Stimulated activated CD4-positive, alpha-beta T cell treated with anti-CD3 and anti-CD28 coated beads, Interleukin-2, amount 100 ng/mL, for 24 hours (primary cell): ENCODE results near the gene TMEM200B.
"Not testable (repeated sequence)": the region's sequence is repeated elsewhere in the genome, so short reads cannot be mapped to it uniquely, and the experiment has no call there.

Experiments
- DNase-seq, 2 donors: peaks; one replicate each; pipeline ENCODE4 v3.0.0-alpha.2; 2020

Gene TMEM200B

DNA sequence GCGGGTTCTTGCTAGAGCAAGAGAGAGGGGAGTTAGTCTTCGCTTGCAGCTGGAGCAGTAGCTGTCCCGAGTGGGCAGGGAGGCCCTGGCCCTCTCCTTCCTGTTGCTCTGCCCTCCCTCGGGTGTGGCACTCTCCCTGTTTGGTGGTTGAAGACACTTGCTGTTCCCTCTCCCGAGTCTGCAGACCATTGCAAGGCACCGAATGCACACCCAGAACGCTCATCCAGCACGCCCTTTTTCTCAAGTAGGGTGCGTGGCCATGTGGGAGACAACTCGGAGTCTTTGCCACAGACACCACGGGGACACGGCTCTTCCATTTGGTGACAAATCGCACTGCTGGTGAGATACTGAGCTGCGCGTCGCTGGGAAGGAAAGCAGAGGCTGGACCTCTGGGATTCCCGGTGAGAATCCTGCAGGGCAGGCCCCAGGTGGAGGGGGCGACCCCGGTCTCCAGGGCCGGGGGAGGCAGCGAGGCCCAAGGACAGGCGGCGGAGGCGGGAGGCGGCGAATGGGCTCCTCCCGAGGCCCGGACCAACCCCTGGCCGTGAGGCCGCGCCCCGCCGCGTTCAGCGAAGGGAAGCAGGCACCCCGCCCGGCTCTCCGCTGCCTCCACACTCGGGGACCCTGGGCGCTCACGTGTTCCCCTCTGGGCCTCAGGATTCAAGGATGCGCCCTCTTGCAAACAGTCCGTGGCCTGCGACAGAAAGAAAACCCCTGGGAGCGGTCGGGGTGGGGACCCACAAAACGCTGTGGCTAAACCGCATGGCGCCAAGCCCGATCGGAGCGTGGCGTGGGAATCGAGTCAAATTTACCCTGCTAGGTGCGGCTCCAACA lies 10.4 kb upstream of the TMEM200B start:
- no peak for DNase-seq

DNA sequence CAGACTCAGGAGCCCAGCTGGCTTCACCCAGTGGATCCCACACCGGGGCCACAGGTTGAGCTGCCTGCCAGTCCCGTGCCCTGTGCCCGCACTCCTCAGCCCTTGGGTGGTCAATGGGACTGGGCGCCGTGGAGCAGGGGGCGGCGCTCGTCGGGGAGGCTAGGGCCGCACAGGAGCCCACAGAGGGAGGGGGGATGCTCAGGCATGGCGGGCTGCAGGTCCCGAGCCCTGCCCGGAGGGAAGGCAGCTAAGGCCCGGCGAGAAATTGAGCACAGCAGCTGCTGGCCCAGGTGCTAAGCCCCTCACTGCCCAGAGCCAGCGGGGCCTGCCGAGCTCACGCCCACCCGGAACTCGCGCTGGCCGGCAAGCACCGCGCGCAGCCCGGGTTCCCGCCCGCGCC lies 7.4 kb upstream of the TMEM200B start:
- DNase-seq, result not testable (repeated sequence)

DNA sequence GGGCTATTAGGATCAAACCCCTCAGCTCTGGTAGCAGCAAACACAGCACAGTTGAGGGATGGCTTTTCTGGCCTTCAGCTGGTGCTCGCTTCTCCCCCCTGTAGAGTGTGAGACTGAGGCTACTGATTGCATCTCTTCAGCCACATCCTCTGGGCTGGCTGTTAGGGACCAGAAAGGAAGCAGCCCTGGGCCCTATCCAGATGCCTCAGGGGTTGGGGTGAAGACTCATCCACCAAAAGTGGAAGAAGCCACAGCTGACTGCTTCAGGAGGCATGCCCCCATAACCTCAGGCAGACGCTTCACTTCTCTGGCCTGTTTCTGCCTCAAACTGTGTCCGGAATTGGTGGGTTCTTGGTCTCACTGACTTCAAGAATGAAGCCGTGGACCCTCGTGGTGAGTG lies 6.2 kb upstream of the TMEM200B start:
- no peak for DNase-seq

DNA sequence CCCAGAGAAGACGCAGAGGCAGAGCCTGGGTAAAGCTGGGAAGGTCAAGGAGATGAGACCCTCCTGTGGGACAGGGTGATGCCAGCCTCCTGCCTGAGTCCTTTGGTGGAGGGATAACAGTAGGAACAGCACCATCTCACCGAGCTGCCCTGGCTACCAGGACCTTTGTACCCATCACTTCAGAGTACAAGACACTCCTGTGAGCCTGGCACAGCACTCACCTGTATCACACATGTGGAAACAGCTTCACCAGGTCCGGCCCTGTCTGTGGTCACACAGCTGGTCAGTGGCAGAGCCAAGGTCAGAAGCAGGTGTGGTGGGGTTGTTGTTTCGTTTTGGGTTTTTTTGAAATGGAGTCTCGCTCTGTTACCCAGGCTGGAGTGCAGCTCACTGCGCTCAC lies 5.0 kb upstream of the TMEM200B start:
- DNase-seq, result no peak

DNA sequence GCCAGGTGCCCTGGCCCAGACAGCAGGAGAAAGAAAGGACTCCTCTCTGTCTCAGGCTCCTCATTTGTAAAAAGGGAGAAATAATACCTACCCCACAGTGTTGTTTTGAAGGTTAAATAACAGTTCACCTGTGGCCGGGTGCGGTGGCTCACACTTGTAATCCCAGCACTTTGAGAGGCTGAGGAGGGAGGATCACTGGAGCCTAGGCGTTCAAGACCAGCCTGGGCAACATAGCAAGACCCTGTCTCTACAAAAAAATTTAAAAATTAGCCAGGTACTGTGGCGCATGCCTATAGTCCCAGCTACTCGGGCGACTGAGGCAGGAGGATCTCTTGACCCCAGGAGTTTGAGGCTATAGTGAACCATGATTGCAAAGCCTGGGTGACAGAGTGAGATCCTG lies 2.5 kb upstream of the TMEM200B start:
- no peak for DNase-seq

DNA sequence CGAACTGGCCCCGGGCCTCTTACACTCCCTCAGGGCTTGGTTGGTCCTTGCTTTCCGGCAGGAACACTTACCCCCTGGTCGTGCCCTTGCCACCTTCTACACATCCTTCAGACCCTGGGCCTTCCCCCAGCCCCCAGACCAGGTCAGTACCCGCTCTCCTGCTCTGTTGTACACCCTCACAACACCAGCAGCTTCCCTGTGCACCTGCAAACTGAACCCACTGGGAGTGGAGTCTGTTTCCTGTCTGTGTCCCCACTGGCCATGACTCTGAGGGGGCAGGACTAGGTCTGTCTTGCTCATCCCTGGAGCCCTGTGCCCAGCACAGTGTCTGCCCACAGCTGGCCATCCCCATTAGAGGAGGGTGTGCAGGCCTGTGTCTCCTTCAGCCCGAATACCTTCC lies 2.1 kb upstream of the TMEM200B start:
- no peak for DNase-seq

DNA sequence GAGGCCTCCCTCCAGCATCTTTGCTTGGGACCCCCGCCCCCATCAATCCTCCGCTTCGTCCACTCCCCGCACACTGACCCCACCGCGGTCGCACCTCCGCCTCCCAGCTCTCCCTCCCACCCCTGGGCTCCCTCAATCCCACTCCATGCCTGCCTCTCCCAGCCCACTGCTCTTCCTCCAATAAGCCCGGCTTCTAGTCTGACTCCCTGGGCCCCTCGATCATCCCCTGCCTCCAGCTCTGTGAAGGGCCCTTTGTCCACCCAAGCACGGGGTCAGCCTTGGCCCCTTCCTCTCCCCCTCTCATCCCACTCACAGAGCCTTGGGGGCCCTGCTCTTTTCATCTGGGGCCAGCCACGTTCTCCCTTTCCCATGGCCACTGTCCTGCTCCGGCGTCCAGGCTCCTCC lies 1.5 kb upstream of the TMEM200B start:
- DNase-seq, result no peak

DNA sequence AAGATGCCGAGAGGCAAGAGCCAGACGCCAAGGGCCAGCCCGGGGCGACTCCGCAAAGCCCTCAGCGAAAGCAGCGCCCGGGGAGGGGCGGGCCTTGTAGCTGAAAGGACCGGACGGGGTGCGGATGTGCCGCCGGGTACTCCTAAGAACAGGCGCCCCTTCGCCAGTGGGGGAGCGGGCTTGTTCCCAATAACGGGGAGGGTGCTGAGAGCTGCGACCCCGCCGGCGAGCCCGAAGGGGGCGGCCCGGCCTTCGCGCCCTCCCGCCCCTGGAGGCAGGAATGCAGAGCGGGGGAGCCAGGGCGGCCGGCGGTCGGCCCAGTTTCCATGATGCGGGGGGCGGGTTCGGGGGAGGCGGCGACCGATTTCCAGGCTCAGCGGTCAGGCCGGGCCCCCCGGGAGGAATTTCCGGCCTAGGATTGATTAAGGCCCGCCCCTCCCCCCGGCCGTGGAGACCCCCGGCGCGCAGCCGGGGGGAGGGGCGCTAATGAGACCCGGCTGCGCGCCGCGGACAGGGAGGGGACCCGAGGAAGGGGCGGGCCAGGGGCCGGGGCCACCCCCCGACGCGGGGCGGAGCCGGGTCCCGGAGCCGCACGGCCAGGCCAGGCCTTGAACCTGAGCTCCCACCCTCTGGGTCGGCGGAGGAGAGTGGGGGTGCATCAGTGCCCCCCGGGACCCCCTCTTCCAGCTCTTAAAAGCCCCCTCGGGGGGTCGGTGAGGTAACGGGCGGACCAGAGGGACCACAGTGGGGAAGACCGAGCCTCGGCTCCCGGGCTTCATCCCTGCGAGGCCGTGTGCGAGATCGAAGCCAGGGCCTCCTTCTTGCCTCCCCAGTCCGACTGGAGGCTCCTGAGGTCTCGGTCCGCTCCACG lies 898 bp upstream of the TMEM200B start:
- peak; percentile 66 to 77 for DNase-seq

DNA sequence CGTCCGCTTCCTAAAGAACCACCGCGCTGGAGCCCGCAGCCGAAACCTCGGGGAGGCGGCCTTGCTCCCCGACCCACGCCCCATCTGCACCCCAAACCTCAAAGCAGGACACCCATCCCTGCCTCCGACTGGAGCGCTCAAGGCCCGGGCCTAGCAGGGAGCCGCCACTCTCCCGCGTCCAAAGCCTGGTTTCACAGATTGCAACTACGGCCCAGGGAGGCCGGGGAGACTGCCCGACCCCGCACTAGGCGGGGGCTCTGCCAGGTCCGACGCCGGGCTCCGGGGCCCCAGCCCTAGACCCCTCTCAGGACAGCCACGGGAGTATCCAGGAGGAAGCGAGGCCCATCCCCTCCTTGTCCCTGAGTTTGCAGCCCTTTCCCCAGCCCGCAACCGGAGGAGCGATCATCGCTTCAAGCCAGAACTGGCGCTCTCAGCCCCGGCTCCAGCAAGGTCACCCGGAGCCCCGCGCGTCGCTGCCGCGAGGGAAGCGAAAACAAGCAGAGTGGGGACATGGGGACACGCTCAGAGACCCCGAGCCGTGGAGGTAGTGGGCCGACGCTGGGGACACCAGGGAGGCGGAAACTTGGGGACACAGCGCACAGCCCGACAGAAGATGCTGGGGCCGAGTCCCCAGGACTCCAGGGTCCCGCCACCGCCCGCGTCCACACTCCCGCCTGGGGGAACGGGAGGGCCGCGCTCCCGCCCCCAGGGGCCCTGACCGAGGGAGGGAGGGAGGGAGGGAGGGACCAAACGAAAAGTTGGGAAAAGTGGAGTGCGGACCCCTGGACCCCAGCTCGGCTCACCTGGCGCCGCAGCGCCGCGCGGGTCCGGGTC lies 433 bp downstream of the TMEM200B start:
- peak in 1 of 2 donors; percentile 47 for DNase-seq

DNA sequence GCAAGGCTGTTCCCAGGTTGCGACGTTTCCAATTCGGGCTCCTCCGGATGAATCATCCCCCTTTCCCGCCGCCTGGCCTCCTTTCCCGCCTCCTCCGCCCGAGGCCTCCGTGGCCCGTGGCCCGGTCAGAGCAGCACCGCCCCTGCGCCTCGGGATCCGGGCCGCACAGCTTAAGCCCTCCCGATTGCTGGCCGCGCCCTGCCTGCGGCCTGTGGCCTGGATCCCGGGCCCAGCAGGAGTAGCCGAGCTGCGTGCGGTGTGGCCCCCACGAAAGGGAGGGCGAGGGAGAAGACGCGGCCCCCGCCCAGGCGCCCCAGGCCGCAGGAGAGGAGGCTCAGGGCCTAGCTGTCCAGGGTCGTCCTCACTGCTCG lies 1.0 kb downstream of the TMEM200B start:
- peak in 1 of 2 donors; percentile 24 for DNase-seq

DNA sequence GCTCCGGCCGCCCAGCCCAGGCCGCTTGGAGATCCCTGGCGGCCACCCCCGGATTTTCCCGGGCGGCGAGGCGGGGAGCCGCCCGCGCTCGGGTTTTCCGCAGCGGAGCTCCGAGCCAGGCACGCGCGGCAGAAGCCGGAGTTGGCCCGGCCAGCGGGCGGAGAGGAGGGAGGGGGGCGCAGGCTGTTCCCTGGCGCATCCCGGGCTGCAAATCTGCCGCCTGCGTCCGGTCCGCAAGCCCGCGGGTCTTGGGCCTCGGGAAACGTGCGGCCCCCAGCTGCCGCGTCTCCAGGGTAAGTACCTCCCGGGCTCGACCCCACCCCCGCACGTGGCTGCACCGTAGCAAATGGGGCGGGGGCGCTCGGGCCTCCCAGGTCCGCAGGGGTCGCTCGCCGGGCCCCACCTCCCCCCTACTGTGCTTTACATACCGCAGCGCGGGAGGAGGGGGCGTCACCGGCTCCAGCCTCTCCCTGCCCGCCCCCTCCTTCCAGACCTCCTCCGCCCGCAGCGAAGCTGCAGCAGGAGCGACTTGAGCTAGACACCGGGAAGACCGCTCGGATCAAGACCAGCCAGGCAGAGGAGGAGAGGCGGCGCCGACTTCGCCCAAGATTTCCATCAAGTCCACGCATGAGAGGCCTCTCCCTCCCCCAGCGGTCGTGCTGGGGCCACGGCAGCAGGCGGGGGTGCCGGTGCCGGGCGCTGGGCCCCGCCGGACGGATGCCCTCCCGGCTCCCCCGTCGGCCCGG lies 1.6 kb downstream of the TMEM200B start:
- peak in 1 of 2 donors; percentile 39 for DNase-seq

DNA sequence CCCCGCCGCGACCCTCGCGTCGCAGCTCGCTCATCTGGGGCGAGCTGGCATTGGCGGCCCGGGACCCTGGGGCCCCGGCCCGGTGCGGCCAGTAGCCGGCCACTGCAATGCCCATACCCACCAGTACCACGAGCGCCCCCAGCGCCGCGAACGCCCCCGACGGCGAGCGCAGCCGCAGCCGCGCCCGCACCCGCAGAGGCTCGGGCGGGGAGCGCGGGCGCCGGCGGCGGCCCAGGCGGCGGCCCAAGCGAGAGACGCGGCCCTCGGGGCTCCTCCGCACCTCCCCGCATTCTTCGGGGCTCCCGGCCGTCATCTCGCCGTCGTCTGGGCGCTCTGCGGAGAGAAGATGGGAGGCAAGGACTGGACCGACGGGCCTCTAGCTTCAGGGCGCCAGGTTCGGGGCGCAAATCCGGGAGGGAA lies 2.2 kb downstream of the TMEM200B start:
- peak in 1 of 2 donors; percentile 25 for DNase-seq

DNA sequence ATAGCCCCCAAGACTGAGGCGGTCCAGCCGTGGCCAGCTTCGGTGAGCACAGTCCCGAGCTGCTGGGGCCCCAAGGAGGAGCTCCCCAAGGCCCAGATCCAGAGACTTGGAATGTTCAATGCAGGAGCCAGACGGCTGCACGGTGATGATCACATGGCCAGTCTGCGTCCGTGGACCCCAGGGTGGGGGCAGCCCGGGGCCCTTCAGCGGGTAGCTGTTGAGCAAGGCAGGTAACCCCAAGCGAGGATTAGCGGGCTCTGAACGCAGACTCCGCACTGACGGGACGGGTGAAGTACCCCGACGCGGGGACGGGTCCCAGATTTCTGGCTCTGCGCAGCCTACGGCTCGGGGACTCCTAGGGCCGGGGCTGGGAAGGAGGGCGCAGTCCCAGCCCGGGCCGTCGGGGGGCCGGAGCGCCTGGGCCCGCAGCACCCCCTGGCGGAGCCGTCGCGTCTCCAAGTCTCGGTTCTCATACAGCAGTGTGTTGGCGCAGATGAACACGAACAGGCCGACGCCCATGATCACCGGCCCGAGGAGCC lies 2.7 kb downstream of the TMEM200B start:
- peak; percentile 68 to 80 for DNase-seq

DNA sequence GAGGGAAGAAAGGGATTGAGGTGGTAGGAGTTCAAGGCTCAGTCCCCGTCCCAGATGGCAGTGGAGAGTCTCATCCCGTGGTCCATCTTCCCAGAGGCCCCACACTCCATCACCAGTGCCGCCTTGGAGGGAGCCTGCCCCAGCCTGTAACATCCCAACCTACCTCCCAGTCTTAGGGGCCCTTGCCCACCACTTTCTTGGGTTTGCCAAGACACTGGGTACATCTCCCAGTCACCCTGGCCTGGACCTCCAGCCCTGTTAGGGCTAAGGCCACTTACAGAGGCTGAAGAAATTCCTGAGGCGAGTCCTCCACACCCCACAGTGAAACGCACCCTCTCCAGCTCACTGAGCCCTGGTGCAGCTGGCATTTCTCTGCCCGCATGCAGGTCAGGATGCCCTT lies 3.3 kb downstream of the TMEM200B start:
- no peak for DNase-seq

DNA sequence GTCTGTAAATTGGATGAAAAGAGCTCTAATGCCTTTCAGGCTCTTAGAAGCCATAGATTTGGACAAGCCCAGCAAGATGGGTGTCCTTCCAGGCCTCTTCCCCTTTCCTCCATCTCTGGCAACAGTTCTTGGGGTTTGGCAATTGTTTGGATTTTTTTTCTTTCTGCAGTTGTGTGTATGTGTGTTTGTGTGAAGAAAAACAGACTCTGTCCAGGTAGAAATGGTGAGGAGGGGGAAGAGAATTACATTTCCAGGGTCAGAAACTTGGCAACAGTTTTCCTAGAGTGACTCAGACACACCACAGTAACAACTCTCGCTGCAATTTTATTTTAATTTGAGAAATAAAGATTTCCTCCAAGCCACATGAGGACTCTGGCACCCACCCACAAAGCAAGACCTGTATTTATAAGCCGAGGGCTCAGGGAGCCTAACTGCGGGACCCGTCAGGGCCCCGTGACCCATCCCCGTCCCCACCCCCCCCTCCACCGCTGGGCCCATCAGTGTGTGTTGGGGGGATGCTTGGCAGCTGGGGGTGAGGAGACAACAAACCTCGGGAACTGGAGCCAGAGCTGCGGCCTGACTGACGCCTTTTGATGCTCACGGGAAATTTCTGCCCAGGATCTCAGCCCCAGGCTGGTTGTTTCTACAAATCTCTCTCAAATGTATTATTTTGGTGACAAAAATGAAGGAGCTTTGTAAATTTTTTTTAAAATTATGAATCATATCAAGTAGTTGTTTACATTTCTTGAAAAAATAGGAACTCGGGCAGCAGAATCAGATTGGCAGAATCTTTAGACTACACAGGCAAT lies 4.4 kb downstream of the TMEM200B start:
- no peak for DNase-seq

DNA sequence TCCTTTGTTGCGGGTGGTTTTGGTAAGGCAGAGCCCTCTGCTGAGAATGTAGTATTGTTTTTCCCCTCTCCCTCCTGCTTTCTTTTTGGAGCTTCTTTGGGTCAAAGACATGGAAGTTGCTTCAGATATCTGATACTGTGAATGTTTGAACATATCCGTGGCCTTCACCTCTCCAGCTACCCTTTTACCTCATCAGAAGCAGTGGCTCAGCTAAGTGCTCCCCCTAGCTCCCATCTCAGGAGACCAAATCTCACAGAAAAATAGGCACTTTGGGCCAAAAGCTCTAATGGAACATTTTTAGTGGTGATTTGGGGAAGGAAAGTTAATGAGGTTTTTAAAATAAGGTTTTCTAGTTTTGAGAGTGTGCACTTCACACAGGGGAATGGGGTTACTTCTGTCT lies 6.3 kb downstream of the TMEM200B start:
- no peak for DNase-seq

DNA sequence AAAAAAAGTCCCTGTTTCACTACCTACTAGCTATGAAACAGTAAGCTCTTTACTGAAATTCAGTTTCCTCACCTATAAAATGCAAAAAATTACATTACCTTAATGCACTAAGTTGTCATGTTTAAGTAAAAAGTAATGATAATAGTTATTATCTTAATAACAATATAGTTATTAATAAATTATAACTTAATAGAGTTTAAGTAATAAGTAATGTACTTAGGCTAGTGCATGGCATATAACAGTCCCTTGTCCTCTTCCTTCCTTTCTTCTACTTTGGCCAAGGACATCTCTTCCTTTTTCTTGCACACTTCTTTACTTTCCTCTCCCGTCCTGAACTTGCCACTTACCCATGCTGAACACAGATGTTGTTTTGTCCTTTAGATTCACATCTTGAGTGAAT lies 9.0 kb downstream of the TMEM200B start:
- no peak for DNase-seq

DNA sequence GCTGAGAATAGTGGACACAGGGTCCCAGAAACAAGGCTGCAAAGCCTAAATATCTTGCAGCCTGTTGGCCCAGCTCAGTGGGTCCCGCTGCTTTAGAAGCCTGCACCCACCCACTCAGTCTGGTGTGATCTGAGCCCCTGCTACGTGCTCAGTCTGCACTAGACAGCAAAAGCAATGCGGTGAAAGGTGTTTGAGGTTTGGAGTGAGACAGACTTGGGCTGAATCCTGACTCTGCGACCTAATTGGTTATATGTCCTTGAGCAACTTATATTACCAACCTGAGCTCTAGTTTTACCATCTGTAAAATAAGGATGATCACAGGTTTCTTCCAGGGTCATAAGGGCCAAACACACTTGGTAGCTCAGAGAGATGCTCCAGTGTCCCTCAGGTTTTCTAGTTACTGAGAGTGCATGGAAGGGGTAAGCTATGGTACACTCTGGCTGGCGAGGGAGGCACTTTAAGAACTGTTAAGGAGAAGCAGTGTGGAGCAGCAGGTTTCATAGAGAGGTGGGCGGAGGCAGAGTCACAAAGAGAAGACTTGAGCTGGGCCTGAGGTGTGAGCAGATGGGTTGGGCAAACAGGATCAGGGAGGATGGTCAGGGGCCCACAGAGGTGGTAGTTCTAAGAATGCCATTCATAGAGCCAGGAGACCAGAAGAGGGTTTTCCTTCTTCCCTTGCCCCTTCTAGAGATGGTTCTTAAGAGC lies 10.1 kb downstream of the TMEM200B start:
- no peak for DNase-seq

DNA sequence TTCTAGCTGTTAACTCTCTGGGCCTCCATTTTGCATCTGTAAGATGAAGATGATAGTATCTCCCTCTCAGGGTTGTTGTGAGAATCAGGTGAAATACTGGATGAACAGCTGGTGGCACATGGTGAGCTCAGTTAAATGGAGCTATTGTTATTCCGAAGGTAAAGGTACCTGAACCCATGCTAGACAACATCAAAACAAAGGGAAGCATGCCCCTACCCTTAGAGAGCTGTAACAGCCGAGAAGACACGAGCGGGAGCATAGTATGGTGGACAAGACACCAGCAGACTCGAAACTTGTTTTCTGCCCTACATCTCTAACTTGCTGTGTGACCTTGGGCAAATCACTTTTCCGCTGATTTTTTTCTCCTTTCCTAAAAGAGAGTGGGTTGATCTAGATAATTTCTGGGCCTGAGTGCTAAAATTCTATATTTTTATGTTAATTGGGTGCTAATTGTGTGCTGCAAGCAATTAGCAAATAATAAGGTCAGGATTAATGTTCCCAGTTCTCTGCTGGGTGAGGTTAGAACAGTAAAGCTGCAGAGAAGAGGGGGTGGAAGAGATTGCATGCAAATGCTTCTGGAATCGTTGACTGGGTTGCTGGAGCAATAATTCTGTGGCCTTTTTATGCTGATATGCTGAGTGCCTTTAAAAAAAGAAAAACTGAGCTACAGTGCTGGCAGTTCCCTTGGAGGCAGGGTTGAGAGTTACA lies 10.8 kb downstream of the TMEM200B start:
- DNase-seq, result no peak

DNA sequence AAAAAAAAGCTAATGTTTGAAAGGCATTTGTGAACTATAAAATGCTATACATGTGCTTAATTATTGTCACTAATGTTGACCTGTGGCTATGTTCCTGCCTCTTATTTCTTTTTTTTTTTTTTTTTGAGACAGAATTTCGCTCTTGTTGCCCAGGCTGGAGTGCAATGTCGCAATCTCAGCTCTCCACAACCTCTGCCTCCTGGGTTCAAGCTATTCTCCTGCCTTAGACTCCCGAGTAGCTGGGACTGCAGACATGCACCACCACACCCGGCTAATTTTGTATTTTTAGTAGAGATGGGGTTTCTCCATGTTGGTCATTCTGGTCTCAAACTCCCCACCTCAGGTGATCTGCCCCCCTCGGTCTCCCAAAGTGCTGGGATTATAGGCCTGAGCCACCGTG lies 15.7 kb downstream of the TMEM200B start:
- DNase-seq, result not testable (repeated sequence)
